ENCODE measurements around the gene MSRB3.

The MSRB3 gene

DNA sequence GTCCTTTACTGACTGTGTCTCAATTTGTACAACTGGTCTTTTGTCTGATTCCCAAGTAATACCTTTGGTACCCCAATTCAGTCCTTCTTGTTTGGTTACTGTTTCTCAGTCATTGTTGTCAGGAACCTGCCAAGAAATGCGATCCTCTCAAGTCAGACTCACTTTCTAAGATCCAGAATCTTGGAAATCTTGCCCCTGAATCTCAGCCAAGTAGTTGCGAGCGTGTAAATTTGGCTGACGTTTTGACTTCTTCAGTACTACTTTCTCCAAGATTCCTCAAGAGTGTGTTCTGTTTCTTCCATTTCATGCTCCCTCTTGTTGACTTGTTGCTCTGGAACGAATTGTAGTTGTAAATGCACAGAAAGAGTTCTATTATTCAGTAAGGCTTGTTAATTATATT lies 114.0 kb downstream of the MSRB3 start:
- DNase-seq (ENCODE audit: low spot score), result no peak

GRCh38 chr12:65403188-65403587 lies 124.7 kb downstream of the MSRB3 start:
- DNase-seq (ENCODE audit: low spot score), result no peak

DNA sequence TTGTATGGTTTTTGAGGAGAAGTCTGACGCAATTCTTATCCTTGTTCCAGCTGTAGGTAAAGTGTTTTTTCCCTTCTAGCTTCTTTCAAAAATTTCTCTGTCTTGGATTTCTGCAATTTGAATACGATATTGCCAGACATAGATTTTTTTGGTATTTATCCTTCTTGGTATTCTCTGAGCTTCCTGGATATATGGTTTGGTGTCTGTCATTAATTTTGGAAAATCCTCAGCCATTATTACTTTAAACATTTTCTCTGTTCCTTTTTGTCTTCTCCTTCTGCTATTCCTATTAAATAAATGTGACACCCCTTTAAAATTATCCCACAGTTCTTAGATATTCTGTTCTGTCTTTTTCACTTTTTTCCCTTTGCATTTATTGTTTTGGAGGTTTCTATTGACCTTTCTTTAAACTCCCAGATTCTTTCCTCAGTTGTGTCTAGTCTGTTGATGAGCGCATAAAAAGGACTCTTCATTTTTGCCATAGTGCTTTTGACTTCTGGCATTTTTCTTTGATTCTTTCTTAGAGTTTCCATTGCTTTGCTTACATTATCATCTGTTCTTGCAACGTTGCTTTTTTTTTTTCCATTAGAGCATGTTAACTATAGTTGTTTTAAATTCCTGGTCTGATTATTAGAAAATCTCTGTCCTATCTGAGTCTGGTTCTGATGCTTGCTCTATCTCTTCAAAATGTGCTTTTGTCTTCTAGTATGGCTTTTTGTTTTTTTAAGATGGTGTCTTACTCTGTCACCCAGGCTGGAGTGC lies 129.1 kb downstream of the MSRB3 start:
- DNase-seq (ENCODE audit: low spot score), result no peak

- DNase-seq (ENCODE audit: low spot score), result no peak
Measured at GRCh38 chr12:65408441-65408840, 130.0 kb downstream of the MSRB3 start.

DNA sequence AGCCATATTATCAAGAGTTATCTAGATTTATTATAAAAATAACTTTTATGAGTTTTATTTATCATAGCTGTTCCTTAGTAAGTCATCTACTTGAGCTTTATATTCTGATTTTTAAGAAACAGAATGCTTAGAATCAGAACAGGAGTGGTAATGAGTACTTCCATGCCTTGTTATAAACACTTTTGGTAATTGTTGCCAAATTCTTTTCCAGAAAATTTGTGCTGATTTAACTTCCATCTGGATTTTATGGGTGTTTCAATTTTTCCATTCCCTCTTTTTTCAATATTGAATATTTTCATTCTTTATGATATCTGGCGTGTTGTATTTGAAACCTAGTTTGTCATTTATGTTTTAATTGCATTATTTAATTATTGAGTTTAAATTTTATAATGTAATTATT lies 131.2 kb downstream of the MSRB3 start:
- DNase-seq (ENCODE audit: low spot score), result no peak

DNA sequence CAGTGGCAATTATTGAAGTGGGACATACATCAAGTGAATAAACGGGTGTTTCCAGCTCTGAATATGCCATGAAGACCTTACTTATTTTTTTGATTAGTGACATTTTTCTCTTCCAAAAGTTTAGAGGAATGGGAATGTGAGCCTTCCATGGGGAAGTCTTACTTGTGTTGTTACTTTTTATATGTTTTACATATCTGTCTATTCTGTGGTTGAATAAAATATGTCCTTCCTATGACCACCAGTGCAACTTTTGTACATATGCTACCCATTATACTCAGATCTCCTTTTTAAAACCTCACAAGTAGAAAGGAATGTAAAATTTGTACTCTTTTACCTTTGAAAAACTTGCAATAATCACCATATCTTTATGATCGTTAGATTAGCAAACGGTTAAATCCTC lies 132.7 kb downstream of the MSRB3 start:
- DNase-seq (ENCODE audit: low spot score), result no peak

- no peak for DNase-seq (ENCODE audit: low spot score)
Measured at GRCh38 chr12:65414526-65414925, 136.0 kb downstream of the MSRB3 start.

DNA sequence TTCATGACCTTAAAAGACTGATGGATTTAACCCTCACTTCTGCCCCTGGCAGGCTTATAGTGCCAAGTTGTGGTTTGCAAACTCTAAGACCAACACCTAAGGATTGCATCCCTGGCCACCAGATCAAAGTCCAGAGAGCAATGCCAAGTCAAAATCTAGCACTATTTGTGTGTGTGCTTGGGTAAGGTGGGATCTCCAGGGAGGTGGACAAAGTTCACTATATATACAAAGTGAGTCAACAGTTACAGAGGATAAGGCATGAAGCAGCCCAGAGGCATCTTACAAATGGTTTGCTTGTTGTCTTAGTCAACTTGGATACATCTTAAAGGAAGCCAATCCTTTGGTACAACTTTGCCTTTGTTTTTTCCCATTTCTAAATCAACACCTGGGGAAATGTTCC lies 137.3 kb downstream of the MSRB3 start:
- no peak for DNase-seq (ENCODE audit: low spot score)

DNA sequence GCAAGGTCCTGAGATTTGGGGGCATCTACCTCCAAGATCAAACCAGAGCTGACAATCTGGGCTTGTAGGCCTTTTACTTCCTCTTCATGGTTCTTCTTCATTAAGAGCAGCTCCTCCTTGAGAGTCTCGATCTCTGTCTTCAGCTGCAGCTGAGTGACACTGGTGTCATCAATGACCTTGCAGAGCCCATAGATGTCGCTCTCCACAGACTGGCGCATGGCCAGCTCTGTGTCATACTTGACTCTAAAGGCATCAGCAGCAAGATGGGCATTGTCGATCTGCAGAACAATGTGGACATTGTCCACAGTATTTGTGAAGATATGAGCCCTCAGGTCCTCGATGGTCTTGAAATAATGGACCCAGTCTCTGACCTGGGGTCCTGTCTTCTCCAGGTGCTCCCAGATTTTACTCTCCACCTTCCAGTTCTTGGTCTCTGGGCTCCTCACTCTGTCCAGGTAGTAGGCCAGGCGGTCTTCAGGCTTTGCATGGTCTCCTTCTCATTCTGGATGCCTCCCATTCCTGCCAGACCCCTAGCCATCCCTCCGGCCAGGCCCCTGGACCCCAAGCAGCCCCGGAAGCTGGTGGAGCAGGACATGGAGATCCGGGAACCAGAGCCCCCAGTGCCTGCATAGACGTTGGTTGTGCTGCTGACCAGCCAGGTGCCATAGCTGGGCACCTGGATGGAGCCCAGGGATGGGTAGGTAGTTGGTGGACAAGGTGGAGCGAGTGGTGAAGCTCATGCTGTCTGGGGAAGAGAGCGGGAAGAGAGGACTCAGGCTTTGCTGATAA lies 141.0 kb downstream of the MSRB3 start:
- no peak for DNase-seq (ENCODE audit: low spot score)

GRCh38 chr12:65420941-65421340 lies 142.5 kb downstream of the MSRB3 start:
- no peak for DNase-seq (ENCODE audit: low spot score)

DNA sequence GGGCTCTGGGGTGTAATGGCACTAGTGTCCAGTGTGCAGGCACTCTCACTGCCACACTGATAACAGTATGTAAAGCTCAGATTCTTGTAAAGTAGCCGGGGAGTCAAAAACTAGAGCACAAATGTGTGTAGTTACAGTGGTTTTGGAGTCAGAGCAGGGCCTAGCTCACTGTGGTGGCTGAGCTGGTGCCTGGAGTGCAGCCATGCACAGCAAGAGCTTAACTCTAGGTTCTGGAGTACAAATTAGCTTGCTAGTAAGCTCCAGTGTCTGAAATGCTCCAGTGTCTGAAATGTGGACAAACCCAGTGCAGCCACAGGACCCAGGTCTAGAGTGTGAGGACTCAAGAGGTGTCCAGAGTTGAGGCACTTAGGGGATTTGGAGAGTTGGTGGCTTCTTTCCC lies 149.2 kb downstream of the MSRB3 start:
- no peak for DNase-seq (ENCODE audit: low spot score)

- DNase-seq (ENCODE audit: low spot score), result no peak
Measured at GRCh38 chr12:65430006-65430405, 151.5 kb downstream of the MSRB3 start.

DNA sequence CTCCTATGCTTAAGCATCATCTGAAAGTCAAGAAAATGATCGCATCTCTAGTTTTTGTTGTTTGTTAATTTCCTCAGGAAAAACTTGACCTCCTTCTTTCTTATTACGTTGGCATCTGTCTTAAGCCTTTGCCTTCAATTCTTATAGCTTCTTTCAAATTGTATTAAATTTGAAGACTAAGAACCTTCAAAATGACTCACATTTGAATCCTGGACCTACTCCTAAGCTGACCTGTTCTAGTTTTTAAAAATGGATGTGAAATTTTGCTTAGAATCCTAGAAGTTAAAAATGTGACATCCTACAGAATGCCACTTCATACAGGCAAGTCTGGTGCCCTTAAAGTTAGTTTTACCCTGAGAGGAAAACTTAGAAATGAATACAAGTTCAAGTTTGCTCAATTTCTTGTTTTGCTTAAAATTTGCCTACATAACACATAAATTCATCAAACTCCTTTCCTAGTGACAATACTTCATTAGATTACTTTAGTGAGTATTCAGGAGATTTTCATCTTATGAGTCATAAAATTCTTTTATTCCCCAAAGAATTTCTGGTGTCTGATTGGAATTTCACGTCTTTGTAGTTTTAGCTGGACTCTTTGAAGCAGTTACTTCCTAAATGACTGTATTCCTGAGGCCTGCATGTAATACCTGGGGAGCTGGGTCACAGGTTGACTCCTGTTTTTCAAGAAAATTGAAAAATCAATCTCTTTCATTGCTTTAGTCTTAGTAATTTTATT lies 152.3 kb downstream of the MSRB3 start:
- DNase-seq (ENCODE audit: low spot score), result peak; percentile 42

DNA sequence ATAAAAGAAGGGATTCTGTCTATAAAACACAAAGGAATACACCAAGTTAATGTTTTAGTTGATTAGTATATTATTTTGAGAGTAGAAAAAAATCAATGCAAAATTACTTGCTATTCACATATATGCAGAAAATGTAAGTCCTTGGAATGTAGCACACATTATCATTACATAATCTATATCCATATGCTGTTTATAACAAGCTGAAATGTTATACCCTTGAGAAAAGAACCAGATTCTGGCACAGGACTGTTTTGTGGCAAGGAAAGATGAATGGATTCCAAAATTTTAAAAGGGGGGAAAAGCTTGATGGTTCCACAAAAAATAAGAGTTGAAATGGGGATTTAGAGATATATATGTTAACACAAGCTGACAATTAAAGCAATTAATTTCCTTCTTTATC lies 153.6 kb downstream of the MSRB3 start:
- no peak for DNase-seq (ENCODE audit: low spot score)

GRCh38 chr12:65432651-65433050 lies 154.2 kb downstream of the MSRB3 start:
- DNase-seq (ENCODE audit: low spot score), result no peak

DNA sequence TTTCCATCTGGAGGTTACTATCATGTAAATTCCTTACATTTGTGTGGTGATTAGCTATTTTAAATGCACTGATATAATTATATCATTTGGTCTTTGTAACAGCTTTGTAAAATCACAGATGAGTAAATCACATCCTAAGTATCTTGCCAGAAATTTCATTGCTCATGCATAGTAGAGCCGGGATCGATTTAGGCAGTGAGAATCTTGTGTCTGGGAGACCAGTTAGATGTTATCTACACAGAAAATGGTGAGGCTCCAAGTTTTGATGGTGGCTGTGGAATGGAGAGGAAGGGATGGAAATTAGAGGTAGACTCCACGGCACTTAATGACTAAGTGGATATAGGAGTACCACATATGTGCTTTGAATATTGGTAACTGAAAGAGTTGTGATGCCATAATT lies 156.3 kb downstream of the MSRB3 start:
- DNase-seq (ENCODE audit: low spot score), result no peak

DNA sequence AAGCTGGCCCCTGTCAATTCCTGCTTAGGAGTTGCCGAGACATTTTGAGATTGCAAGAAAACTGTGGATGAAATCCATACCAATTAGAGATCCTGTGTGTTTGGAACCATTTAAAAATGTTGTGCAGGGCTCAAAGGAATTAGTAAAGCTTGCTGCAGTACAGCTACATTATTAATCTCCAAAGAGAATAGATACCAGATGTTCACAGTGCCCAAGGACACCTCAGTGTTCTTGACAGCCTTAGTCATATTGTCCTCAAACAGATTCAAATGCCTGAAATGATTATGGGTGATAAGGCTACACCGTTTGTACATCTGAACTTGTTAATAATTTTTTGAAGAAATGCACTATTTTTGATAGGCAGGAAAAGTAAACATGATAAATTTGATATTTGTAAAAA lies 164.6 kb downstream of the MSRB3 start:
- DNase-seq (ENCODE audit: low spot score), result no peak

DNA sequence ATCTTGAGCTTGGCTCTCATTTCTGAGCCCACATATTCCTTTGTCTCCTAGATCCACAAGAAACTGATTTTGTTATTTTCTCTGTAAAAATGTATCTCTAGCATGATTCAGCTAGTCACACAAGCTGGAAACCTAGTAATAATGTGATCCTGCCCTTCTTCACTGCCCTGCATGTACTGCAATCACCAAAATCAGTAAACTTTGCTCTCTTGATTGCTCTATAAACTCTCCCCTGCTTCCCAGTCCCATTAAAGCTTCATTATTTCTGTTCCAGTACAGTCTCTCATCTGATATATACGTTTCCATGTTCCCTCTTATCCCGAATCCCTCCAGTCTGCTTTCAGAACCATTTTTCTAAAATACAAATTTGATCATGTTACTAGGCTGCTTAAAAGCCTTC lies 166.5 kb downstream of the MSRB3 start:
- DNase-seq (ENCODE audit: low spot score), result no peak

GRCh38 chr12:65446901-65447300 lies 168.4 kb downstream of the MSRB3 start:
- DNase-seq (ENCODE audit: low spot score), result no peak

DNA sequence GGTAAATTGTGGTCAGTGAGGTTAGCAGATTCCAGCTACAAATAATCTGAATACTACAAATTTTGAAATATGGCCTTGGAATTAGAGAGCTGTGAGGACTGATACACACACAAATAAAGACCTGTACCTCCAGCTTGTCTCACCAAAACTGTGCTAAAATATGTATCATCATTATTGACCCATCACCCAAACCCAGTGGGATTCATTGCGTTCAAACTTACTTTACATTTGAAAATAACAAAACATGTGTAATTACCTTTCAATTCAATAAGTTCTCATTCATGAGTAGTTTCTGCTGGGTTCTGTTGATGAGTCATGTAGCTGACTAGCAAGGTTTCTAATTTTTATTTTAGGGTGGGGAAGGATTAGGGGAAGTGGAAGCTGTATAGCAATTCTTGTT lies 170.9 kb downstream of the MSRB3 start:
- no peak for DNase-seq (ENCODE audit: low spot score)

- DNase-seq (ENCODE audit: low spot score), result no peak
Measured at GRCh38 chr12:65450625-65451024, 172.1 kb downstream of the MSRB3 start.

- no peak for DNase-seq (ENCODE audit: low spot score)
Measured at GRCh38 chr12:65454115-65454787, 175.8 kb downstream of the MSRB3 start.

Measured in iPS-NIHi11 (cell line).